DOHH2 (cell line): ENCODE measurements around the gene RCOR3.

Experiments
- CTCF ChIP-seq: fragments of 200-600 bp; sonication (generic); IDR thresholded peaks from one replicate; pipeline ENCODE4 v1.5.1; 2014; ENCODE audit warnings: antibody characterized with exemption, mild to moderate bottlenecking, low read depth, low read length; ENCODE audit not compliant: poor library complexity, severe bottlenecking
- EZH2phosphoT487 ChIP-seq: fragments of 200-600 bp; sonication (generic); IDR thresholded peaks from 2 replicates; pipeline ENCODE4 v1.6.1; 2017; ENCODE audit warnings: borderline replicate concordance, mild to moderate bottlenecking, antibody characterized with exemption, low read length, moderate library complexity, mixed read lengths

- TF ChIP-seq CTCF (no peak), EZH2phosphoT487 (no peak)
These were observed 84.4 kb downstream of the RCOR3 start for GRCh38 chr1:211343607-211344006.
